GM21526 (cell line): ENCODE results near the gene CXCL16.

Experiments
- ATAC-seq: cut with Tn5 transposase; IDR thresholded peaks from one replicate; pipeline ENCODE4 v1.9.1; 2021; ENCODE audit warnings: moderate library complexity; ENCODE audit not compliant: unreplicated experiment, low FRiP score

Gene CXCL16

DNA sequence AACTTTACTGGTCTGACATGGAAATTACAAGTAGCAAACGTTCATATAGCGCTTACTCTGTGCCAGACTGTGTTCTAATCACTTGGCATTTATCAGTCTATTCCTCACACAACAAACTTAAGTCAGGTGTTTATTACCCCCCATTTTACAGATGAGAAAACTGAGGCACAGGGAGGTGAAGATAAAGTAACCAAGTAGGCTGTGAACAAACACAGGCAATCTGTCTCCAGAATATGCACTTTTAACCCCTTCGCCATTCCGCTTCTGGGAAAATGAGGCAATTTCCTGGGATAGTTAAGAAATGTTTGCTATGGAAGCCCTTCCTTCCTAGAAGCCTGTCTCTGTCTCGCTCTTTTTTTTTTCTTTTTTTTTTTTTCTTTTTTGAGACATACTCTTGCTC is 12.2 kb upstream of the CXCL16 start:
- ATAC-seq, result no peak

DNA sequence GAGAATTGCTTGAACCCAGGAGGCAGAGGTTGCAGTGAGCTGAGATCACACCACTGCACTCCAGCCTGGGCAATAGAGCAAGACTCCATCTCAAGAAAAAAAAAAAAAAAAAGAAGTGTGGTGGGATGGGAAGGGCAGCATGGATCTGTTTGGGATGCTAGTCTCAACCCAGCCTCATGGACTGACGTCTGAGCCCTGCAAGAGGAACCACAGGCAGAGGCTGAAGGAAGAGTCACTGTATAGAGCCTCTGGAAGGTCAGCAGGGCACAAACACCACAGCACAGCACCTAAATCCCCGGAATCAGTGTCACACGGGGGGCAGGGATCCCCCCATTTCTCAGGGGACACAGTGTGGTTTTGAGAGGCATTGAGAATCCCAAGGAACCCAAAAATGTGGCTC is 10.9 kb upstream of the CXCL16 start:
- ATAC-seq, result no peak

DNA sequence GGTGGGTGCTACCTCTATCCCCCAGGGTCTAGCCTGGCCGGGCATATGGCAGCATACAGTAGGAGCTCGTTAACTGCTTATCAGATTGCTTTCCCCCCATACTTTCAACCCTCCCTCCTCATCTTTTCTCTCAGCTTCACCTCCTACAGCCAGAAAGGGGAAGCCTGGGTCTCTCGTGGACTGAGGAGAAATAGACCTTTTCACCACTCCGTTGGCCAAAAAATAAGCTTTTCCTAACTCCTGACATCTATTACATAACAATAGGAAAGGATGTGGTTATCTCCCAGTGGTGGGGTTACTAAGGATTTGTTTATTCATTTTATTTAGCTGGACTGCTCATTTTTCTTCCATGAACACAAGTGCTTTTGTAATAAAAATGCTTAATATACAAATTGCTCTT is 9.0 kb upstream of the CXCL16 start:
- ATAC-seq, result no peak

DNA sequence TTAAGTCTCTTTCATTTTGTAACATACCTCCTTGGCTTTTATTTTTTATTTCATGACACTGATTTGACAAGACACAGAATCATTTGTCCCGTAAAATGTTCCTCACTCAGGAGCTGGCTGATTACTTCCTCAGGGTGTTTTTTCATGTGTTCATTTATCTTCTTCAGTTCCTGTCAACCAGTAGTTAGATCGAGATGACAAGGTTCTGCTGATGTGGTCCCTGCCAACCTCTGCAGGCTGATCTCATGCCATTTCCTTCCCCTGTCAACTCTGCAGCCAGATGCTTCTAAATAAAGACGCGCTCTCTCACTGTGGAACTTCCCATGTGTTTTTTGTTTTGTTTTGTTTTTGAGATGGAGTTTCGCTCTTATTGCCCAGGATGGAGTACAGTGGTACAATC is 8.1 kb upstream of the CXCL16 start:
- ATAC-seq, result no peak

DNA sequence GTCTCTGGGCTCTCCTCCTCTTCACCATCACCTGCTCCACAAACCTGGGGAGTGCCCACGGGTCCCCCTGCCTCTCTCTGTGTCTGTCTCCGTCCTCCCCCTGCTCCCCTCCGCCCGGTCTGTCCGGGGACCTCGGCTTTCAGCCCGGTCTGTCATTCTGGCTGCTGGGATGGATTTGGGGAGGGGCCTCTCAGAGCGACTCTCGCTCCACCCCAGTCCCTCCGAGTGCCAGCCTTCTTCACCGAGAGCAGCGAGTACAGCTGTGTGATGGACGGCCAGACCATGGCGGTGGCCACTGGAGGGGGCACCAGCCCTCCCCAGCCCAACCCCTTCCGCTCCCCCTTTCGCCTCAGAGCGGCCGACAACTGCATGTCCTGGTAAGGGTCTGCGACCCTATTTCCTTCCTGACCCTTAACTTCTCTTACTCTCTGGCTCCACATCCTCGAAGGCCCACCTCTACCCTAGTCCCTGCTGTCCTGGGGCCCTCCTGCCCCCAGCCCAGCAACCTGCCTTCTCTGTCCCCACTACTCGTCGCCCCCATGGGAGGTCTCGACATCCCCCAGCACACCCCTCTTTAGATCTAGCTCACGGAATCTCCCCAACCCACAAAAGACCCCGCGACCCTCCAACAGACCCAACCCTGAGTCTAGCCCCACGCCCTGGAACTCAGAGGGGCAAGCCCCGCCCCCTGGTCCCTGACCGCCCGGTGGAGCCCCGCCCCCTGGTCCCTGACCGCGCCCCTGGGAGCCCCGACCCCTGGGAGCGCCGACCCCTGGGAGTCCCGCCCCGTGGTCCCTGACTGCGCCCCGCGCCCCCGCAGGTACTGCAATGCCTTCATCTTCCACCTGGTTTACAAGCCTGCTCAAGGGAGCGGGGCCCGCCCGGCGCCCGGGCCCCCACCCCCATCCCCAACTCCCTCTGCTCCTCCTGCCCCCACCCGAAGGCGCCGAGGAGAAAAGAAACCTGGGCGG is 5.6 kb upstream of the CXCL16 start:
- ATAC-seq, result no peak

DNA sequence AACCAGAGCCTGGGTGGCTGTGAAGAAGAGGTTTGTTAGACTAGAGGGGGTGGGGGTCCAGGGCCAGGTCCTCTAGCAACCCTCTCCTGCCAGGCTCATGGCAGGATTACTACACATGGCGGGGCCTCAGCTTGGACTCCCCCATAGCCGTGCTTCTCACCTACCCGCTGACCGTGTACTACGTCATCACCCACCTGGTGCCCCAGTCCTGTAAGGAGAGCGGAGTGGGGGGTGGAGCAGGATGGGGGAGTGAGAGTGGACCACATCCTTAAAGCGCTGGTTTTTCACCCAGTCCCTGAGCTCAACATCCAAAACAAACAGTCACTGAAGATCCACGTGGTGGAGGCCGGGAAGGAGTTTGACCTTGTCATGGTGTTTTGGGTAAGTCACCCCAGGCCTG is 4.2 kb upstream of the CXCL16 start:
- ATAC-seq, result no peak

DNA sequence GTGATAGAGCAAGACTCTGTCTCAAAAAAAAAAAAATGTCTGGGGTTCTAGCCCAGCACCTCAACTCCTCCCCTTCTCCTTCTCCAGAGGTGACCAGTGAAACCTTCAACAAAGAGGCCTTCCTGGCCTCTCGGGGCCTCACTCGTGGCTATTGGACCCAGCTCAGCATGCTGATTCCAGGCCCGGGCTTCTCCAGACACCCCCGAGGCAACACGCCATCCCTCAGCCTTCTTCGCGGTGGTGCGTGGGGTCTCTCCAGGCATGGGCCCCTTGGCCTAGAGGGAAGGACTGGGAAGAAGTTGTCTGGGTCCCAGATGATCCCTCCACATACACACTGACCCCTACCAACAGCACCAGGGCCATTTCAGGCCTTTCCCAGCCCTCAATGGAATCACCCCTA is 3.5 kb upstream of the CXCL16 start:
- ATAC-seq, result no peak

DNA sequence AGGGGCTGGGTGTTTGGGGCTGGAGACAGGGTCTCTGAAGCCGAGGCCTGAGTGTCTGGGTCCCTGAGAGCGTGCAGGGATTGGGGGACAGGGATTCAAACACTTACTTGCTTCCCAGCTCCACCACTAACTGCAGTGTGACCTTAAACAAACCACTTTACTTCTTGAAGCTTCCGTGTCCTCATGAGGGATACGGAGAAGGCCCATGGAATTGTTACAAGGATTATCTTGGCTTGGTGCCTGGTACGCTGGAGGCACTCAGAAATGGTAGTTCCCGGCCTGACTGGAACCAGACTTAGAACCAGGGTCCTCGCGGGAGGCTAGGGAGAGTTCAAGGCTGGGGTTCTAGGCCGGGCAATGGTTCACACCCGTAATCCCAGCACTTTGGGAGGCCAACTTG is 2.9 kb upstream of the CXCL16 start:
- ATAC-seq, result no peak

DNA sequence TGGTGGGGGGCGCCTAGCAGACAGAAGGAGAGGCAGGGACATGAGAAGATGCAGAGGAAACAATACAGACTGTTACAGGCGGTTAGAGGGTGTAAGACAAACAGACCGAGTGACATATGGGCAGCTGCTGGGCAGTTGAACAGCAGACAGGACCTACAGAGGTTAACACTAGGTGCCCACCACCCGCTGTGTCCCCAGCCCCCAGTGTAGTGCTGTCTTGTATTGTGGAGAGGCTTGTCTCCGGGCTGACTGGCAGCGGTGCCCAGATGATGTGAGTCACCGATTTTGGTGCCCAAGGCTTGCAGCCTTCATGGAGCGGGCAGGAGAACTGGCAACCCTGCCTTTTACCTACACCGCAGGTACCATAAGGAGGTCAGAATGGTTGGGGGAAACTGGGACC is 2.4 kb upstream of the CXCL16 start:
- no peak for ATAC-seq

DNA sequence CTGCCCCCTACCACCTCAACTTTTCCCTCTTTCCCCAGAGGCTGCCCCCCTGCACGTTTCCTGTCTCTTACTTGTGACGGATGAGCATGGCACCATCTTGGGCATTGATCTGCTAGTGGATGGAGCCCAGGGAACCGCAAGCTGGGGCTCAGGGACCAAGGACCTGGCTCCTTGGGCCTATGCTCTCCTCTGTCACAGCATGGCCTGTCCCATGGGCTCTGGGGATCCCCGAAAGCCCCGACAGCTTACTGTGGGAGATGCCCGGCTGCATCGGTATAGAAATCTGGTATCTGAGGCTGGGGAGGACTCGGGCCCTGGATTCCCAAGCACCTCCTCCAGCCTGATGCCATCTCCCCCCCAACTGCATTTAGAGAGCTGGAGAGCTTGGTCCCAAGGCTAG is 1.8 kb upstream of the CXCL16 start:
- ATAC-seq, result no peak

DNA sequence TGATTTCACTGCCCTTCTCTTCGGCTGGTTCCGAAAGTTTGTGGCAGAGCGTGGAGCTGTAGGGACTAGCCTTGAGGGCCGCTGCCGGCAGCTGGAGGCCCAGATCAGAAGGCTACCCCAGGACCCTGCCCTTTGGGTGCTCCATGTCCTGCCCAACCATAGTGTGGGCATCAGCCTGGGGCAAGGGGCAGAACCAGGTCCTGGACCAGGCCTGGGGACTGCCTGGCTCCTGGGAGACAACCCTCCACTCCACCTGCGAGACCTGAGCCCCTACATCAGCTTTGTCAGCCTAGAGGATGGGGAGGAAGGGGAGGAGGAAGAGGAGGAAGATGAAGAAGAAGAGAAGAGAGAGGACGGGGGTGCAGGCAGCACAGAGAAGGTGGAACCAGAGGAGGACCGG is 856 bp upstream of the CXCL16 start:
- ATAC-seq, result no peak

DNA sequence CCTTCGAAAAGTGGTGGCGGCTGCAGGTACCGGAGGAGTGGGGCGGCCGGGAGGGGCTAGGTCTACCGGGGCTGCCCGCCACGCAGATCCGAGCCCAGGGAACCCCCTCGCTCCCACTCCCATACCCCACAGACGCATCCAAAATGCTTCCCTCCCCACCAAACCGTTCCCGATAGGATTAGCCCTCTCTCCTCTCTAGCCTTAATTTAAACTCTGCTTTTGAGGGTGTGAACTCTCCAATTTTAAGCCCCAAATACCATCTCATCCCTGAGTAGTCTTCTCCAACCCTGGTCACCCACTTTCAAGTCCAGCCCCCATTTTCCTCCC is 260 bp upstream of the CXCL16 start:
- ATAC-seq, result no peak

DNA sequence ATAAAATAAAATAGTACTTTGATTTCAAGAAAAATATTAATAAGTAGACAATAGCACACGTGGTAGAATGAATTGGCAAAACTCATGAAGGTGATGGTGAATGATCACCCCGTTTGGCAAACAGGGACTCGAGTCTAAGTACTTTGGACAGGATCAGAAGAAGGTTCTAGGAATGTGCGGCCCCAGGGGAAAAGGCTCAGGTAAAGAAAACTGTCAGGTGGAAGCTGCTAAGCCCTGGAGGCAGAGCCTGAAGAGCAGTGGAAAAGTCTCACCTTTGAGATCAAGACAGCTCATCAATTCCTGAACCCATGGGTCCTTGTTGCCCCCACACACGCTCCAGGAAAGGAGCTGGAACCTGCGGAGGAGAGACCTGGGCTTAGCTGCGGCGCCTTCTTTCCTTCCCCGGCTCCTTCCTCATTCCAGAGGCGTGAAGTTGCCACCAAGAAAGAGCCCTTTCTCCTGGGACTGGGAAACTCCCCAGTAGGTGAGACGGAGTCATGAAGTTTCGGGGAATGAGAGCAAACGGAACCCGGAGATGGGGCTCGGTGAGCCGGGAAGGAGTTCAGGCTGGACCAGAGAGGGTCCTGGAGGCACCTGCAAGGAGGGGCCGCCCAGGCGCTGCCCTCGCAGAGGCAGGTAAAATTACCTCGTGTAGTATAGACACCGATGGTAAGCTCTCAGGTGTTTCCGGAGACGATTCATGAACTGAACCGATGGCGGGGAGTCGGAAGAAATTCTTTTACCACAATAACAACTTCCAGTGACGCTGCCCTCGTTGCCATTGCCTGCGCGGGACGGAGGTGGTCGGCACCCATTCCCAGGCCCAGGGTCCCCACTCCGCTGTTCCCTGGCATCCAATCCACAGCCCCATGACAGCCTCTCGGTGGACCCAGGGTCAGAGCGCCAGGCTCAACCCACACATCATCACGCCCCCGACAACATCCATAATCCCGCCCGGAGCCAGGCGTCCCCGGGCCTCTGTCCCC is 1.3 kb downstream of the CXCL16 start:
- ATAC-seq, result no peak

DNA sequence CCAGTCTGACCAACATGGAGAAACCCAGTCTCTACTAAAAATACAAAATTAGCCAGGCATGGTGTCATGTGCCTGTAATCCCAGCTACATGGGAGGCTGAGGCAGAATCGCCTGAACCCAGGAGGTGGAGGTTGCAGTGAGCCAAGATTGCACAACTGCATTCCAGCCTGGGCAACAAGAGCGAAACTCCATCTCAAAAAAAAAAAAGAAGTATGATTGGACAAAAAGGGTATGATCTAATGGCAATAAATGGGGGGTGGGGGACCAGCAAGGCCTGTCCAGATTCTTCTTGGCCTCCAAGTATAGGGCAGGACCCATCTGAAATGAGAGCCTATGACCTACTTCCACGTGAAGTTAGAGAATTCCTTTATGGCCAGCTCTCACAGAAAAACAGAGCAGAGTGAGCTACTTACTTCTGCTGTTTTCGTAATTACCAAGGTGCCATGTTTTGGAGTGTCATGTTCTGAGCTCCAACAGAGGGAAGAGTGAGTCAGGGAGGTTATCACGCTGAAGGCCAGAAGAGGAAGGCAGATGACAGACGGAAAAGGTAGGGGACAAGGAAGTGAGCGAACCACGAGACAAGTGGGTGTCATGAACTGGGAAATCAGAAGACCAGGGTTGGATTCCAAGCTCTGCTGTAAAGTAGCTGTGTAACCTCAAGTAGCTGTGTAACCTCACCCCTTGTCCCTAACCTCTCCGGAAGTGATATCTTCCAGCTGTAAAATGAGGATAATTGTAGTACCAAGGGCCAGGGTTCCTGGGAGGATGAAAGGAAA is 3.7 kb downstream of the CXCL16 start:
- no peak for ATAC-seq

DNA sequence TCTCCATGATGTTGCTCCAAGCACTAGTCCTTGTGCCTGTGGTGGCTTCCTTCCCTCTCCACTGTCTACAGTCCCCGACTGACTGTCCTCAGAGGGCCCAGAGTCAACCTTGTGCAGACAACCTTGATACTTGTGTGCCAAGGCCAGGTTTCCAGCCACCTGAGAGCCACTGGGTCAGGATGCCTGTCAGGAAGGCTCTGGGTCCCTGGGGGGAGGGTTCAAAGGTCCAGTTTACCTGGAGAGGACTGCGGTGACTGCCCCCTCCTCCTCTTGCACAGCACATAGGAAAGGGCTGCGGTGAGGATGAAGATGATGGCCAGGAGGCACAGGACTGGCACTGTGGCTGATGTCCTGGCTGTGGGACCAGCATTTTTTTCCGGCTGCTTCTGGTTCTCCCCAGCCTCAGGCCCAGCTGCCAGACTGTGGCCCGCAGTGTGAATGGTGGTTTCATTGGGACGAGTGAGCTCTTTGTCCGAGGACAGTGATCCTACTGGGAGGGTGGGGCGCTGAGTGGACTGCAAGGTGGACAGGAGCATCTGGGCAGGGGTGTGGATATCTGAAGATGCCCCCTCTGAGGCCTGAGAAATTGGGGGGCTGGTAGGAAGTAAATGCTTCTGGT is 4.8 kb downstream of the CXCL16 start:
- no peak for ATAC-seq

DNA sequence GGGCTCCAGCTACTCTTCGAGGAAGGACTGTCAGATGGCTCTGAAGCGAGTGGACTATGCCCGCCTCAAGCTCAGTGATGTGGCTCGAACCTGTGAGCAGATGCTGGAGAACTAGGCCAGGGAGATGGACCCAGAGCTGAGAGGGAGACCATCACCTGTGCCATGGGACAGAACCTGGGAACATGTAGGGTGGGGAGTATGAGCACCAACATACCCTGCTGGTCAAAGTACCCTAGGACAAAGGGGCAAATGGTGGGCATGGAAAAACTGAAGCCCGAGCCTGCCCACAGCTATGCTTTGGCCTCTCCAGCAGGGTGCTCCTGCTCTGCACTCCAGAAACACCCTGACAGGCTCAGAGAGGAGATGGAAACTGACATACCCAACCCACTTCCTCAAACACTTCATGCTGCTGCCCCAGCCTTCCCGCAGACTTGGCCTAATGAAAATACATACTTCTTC is 6.6 kb downstream of the CXCL16 start:
- no peak for ATAC-seq

DNA sequence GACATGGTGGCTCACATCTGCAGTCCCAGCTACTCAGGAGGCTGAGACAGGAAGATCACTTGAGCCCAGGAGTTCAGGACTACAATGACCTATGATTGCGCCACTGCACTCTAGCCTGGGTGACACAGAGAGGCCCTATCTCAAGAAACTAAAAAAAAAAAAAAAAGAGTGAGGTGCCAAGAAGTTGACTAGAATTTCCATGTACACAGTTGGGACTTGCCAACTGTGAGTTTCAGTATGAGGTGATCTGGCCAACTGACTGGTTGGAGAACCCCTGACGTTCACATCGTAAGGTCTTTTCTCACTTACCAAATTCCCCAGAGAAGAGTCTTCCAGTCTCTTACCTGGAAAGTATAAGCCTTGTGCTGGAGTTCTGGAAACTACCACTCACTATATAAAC is 11.6 kb downstream of the CXCL16 start:
- ATAC-seq, result no peak

DNA sequence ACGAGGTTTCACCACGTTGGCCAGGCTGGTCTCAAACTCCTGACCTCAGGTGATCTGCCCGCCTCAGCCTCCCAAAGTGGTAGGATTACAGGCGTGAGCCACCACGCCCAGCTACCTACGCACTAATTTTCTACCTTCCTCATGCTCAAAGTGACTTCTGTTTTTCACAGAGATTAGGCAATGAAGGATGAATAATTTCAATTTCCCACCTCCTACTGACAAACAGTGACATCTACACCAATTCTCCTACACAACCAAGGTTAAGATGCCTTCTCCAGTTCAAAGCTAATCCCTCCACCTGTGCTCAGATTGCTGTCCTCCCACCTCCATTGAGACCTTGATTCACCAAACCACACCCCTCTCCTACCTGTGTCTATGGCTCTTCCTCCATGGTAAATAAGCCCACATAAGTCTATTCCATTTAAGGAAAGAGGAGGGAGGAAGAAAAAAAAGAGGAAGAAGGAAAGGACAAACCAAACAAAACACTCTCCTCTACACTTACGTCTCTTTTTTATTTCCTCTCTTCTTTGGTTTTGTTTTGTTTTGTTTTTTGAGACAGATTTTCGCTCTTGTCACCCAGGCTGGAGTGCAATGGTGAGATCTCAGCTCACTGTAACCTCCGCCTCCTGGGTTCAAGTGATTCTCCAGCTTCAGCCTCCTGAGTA is 13.9 kb downstream of the CXCL16 start:
- ATAC-seq, result no peak

DNA sequence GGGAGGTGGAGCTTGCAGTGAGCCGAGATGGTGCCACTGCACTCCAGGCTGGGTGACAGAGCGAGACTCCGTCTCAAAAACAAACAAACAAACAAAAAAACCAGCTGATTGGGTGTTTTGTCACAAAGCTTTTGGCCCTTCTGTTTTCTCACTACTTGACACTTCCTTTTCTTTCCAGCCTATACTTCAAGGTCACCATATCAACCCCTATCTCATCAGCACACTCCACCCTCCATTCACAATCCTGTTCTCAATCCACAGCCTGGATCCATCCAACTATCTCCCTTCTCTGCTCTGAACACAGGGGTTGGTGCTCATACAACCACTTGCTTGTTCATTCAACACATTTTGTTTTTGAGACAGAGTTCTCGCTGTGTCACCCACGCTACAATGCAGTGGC is 15.1 kb downstream of the CXCL16 start:
- ATAC-seq, result no peak
